HCT116 (cell line): ENCODE data around the gene APBA2. TPM values are rescaled to one million over a fixed set of nuclear protein-coding genes. Genes with fewer than 3 reads are reported as not detected.

Experiments
- ATAC-seq: fragments of 200-7000 bp; cut with Tn5 transposase; 2 replicates; pipeline ENCODE4 v1.9.1; 2020; ENCODE audit warnings: mild to moderate bottlenecking, moderate library complexity
- BruUV-seq: library from RNA; stranded (reverse); fragments of 400-500 nt; replicated peaks from 2 replicates; lab custom pipeline; 2021; lab: Mats Ljungman, UMichigan
- CTCF ChIA-PET: fragments of 300-600 bp; sonication (Branson Sonifier 250); formaldehyde crosslinking; loops from one replicate; lab custom pipeline; 2021; ENCODE audit warnings: antibody characterized with exemption; lab: Charles Lee
- POLR2A ChIA-PET: fragments of 300-600, 350-600 bp; sonication (Branson Sonifier 250); formaldehyde crosslinking; loops from one replicate; lab custom pipeline; 2021; ENCODE audit warnings: antibody characterized with exemption; lab: Charles Lee
- RAD21 ChIA-PET, 2 experiments: fragments of 300-600 bp; sonication (Branson Sonifier 250); formaldehyde crosslinking; loops; one replicate each; lab custom pipeline; 2023; ENCODE audit warnings: low total read pairs in 2 of 2; ENCODE audit not compliant: uncharacterized antibody in 2 of 2, unreplicated experiment in 2 of 2, low non-redundant PET in 1 of 2; lab: Charles Lee
- DNase-seq: peaks from one replicate; pipeline ENCODE4 v3.0.0-alpha.2; 2010; ENCODE audit warnings: low read depth, low spot score
- H2AFZ ChIP-seq: fragments of 200-600 bp; shearing (Covaris generic), sonication (generic); 2 replicates; pipeline ENCODE4 v1.6.1; 2017; ENCODE audit warnings: low read depth, mixed run types, mixed read lengths, antibody characterized with exemption, low read length; ENCODE audit not compliant: poor library complexity, severe bottlenecking
- H3K27ac ChIP-seq: 2 replicates; pipeline ENCODE4 v1.5.1; 2012; ENCODE audit warnings: low read depth, low read length
- H3K27me3 ChIP-seq: fragments of 200-600 bp; sonication (generic); 2 replicates; pipeline ENCODE4 v1.6.1; 2016; ENCODE audit warnings: mixed run types, low read length, mixed read lengths; ENCODE audit not compliant: insufficient read depth
- H3K36me3 ChIP-seq, 2 experiments: fragments of 200-500 bp in 1 of 2; fragments of 200-600 bp in 1 of 2; sonication (Bioruptor generic) in 1 of 2; sonication (generic) in 1 of 2; 2 replicates each; pipeline versions ENCODE4 v1.5.1 to v1.6.1; 2014 to 2016; ENCODE audit warnings: low read length in 2 of 2, inconsistent platforms in 1 of 2, mixed read lengths in 1 of 2, mixed run types in 1 of 2; ENCODE audit not compliant: insufficient read depth in 2 of 2, control insufficient read depth in 1 of 2
- H3K4me1 ChIP-seq, 2 experiments: fragments of 200-600 bp in 1 of 2; sonication (generic) in 1 of 2; 2 replicates each; pipeline versions ENCODE4 v1.5.1 to v1.6.1; 2012 to 2017; ENCODE audit warnings: low read length in 2 of 2, inconsistent platforms in 1 of 2, mild to moderate bottlenecking in 1 of 2, mixed read lengths in 1 of 2, mixed run types in 1 of 2, moderate library complexity in 1 of 2; ENCODE audit not compliant: insufficient read depth in 2 of 2, control insufficient read depth in 1 of 2
- H3K4me2 ChIP-seq: fragments of 200-600 bp; sonication (generic); 2 replicates; pipeline ENCODE4 v1.6.1; 2017; ENCODE audit warnings: mixed run types, low read length, mixed read lengths
- H3K4me3 ChIP-seq, 2 experiments: fragments of 200-600 bp in 1 of 2; sonication (generic) in 1 of 2; replicated peaks in 1 of 2; 2 replicates each; pipeline ENCODE4 v1.5.1; 2011 to 2016; ENCODE audit warnings: low read length in 2 of 2, control low read depth in 1 of 2, low read depth in 1 of 2, mild to moderate bottlenecking in 1 of 2, mixed read lengths in 1 of 2, mixed run types in 1 of 2
- H3K79me2 ChIP-seq: fragments of 200-600 bp; sonication (generic); 2 replicates; pipeline ENCODE4 v1.6.1; 2017; ENCODE audit warnings: mild to moderate bottlenecking, mixed run types, low read length, moderate library complexity, mixed read lengths; ENCODE audit not compliant: insufficient read depth
- H3K9ac ChIP-seq: fragments of 200-600 bp; sonication (generic); 2 replicates; pipeline ENCODE4 v1.6.1; 2016; ENCODE audit warnings: low read length, mixed read lengths
- H3K9me2 ChIP-seq: fragments of 200-600 bp; sonication (generic), shearing (Covaris generic); 2 replicates; pipeline ENCODE4 v1.6.1; 2017; ENCODE audit warnings: mixed run types, mild to moderate bottlenecking, moderate library complexity; ENCODE audit not compliant: insufficient read depth
- H3K9me3 ChIP-seq, 2 experiments: fragments of 200-500 bp in 1 of 2; fragments of 200-600 bp in 1 of 2; sonication (Bioruptor generic) in 1 of 2; sonication (generic) in 1 of 2; 2 replicates each; pipeline ENCODE4 v1.6.1; 2014 to 2017; ENCODE audit warnings: low read length in 2 of 2, mixed read lengths in 2 of 2, inconsistent platforms in 1 of 2, low read depth in 1 of 2, mild to moderate bottlenecking in 1 of 2, mixed run types in 1 of 2, moderate library complexity in 1 of 2; ENCODE audit not compliant: control insufficient read depth in 1 of 2, insufficient read depth in 1 of 2
- H4K20me1 ChIP-seq: fragments of 200-600 bp; sonication (generic), shearing (Covaris generic); 2 replicates; pipeline ENCODE4 v1.6.1; 2017; ENCODE audit warnings: mixed run types, mild to moderate bottlenecking, moderate library complexity; ENCODE audit not compliant: insufficient read depth
- ATF3 ChIP-seq: IDR thresholded peaks from 2 replicates; pipeline ENCODE4 v1.6.1; 2012
- CEBPB ChIP-seq: IDR thresholded peaks from 2 replicates; pipeline ENCODE4 v1.6.1; 2012; ENCODE audit warnings: low read depth
- CTCF ChIP-seq, 3 experiments: fragments of 200-600 bp in 1 of 3; sonication (generic) in 1 of 3; IDR thresholded peaks in 2 of 3; conservative IDR thresholded peaks in 1 of 3; 2 replicates each; pipeline ENCODE4 v1.5.1; 2012 to 2017; ENCODE audit warnings: low read depth in 2 of 3, low read length in 2 of 3, antibody characterized with exemption in 1 of 3, borderline replicate concordance in 1 of 3, control low read depth in 1 of 3, mild to moderate bottlenecking in 1 of 3, mixed read lengths in 1 of 3, mixed run types in 1 of 3, moderate library complexity in 1 of 3; ENCODE audit not compliant: insufficient read depth in 1 of 3
- EGR1 ChIP-seq: IDR thresholded peaks from 2 replicates; pipeline ENCODE4 v1.6.1; 2012; ENCODE audit warnings: low read depth
- ELF1 ChIP-seq: IDR thresholded peaks from 2 replicates; pipeline ENCODE4 v1.6.1; 2012; ENCODE audit warnings: low read depth, borderline replicate concordance
- EZH2 ChIP-seq: fragments of 200-600 bp; sonication (generic); IDR thresholded peaks from 2 replicates; pipeline ENCODE4 v1.6.1; 2017; ENCODE audit warnings: antibody characterized with exemption, mixed run types
- FOSL1 ChIP-seq: IDR thresholded peaks from 2 replicates; pipeline ENCODE4 v1.6.1; 2012; ENCODE audit warnings: low read depth
- JUND ChIP-seq: IDR thresholded peaks from 2 replicates; pipeline ENCODE4 v1.6.1; 2012
- POLR2A ChIP-seq: IDR thresholded peaks from 2 replicates; pipeline ENCODE4 v1.7.0; 2011; ENCODE audit warnings: borderline replicate concordance; ENCODE audit not compliant: insufficient read depth, insufficient read length; ENCODE audit errors: extremely low read depth
- POLR2AphosphoS5 ChIP-seq: IDR thresholded peaks from 2 replicates; pipeline ENCODE4 v1.6.1; 2011; ENCODE audit warnings: mild to moderate bottlenecking, low read depth, low read length, moderate library complexity
- RAD21 ChIP-seq: IDR thresholded peaks from 2 replicates; pipeline ENCODE4 v1.6.1; 2012; ENCODE audit warnings: low read depth, mild to moderate bottlenecking
- SIN3A ChIP-seq: IDR thresholded peaks from 2 replicates; pipeline ENCODE4 v1.6.1; 2012; ENCODE audit warnings: low read depth
- SP1 ChIP-seq: IDR thresholded peaks from 2 replicates; pipeline ENCODE4 v1.6.1; 2012; ENCODE audit warnings: low read depth
- YY1 ChIP-seq: IDR thresholded peaks from 2 replicates; pipeline ENCODE4 v1.6.1; 2011; ENCODE audit warnings: low read length, low read depth, moderate library complexity, mild to moderate bottlenecking; ENCODE audit not compliant: insufficient replicate concordance; ENCODE audit errors: extremely low read depth
- ZBTB33 ChIP-seq: IDR thresholded peaks from 2 replicates; pipeline ENCODE4 v1.6.1; 2011; ENCODE audit warnings: mild to moderate bottlenecking, low read length, moderate library complexity; ENCODE audit not compliant: insufficient replicate concordance; ENCODE audit errors: extremely low read depth
- ZNF274 ChIP-seq: fragments of 200-500 bp; sonication (Bioruptor generic); IDR thresholded peaks from 2 replicates; pipeline ENCODE4 v1.6.1; 2014; ENCODE audit warnings: mild to moderate bottlenecking, low read depth, low read length, inconsistent platforms
- intact Hi-C: fragments of 100-400 bp; cut with micrococcal nuclease; formaldehyde crosslinking; loops from 2 replicates; pipeline ENCODE4 v1.10.0; 2022
- total RNA-seq: library from RNA; stranded (reverse); gene quantifications from one replicate; pipeline ENCODE4 v1.2.1, GENCODE V29; 2021; ENCODE audit not compliant: unreplicated experiment

APBA2 gene
- total RNA-seq, 1 experiment from 2014 or later = 0.47 TPM

GRCh38 chr15:28915935-28916334, 30.2 kb downstream of the APBA2 start (continued):
- no peak for TF ChIP-seq ZBTB33
- no peak for TF ChIP-seq JUND
- no peak for TF ChIP-seq CEBPB

GRCh38 chr15:28917791-28918140, 32.0 kb downstream of the APBA2 start:
- Histone ChIP-seq H3K4me1 (peaks cover 6 to 13% of the 10 kb centered on the region in 2 experiments; a peak in 3 of 4 replicates), H4K20me1 (no peaks in the 10 kb centered on the region), H3K27ac (no peak overlapping the region), H3K27me3 (no peaks in the 10 kb centered on the region), H3K36me3 (no peaks in the 10 kb centered on the region), H3K4me2 (no peak overlapping the region), H3K9me3 (no peaks in the 10 kb centered on the region), H3K79me2 (no peaks in the 10 kb centered on the region), H3K4me3 (no peak overlapping the region), H2AFZ (no peak overlapping the region), H3K9me2 (no peaks in the 10 kb centered on the region), H3K9ac (no peak overlapping the region)
- no peak for DNase-seq
- ChIA-PET RAD21 (no interaction called here), CTCF (no interaction called here), POLR2A (no interaction called here)
- BruUV-seq = no TSS peak
- no peak for ATAC-seq
- intact Hi-C loops = no loop called here
- TF ChIP-seq ZNF274 = no peak
- TF ChIP-seq YY1 = no peak
- no peak for TF ChIP-seq ELF1
- no peak for TF ChIP-seq EZH2
- TF ChIP-seq ZBTB33 = no peak
- TF ChIP-seq POLR2A = no peak
- TF ChIP-seq JUND = no peak
- TF ChIP-seq POLR2AphosphoS5 = no peak
- no peak for TF ChIP-seq FOSL1
- TF ChIP-seq CEBPB = no peak
- TF ChIP-seq SP1 = no peak
- no peak for TF ChIP-seq CTCF (IDR thresholded peaks at IDR 0.05 in 2 of 3, conservative IDR thresholded peaks at IDR 0.05 in 1 of 3; ENCODE audit: borderline replicate concordance in 1 of 3, insufficient read depth in 1 of 3, low read depth in 2 of 3, low read length in 2 of 3)
- TF ChIP-seq RAD21 = no peak
- no peak for TF ChIP-seq SIN3A
- no peak for TF ChIP-seq ATF3
- TF ChIP-seq EGR1 = no peak
